ENCODE results near the gene VAX1.
A peak's percentile ranks its signal among the peaks of the same experiment; 100 is the strongest.

Gene VAX1

DNA sequence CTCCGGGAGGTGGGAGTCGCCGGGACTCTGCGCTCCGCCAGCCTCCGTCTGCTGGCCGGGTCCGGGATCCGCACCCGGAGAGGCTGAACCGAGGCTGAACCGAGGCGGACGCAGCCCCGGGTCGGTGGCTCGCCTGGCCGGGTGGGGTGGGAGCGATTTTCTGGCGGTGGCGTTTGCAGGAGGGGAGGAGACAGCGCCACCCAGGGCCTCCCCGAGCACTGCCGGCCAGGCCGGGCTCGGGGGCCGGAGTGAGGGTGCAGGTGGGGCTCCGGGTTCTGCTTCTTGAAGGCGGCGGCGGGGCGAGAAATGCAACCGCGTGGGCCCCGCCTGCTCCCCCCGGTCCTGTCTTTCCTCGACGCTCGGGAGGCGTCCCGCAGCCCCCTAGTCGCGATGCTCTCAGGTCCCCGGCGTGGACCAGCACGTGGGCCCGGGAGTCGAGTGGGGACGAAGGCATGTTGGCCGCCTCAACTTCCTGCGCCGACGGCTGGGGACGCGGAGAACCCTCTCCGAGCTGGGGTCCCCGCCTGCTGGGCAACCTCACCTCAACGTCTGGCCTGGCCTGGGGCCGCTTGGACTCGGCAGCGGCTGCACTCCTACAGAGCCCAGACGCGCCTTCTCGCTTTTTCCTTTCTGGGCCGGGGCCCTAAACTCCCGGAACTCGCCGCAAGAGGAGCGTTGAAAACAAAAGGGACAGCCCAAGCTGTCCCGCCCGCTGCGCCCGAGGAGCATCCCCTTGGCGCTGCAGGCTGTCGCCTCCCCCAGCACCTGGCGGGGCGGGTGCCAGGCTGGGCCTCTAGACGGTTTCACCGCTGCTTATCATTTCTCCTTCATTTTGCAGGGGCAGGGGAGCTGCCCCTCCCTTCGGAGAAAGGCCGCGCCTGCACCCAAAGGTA is 25.2 kb upstream of the VAX1 start (continued):
- TF ChIP-seq HOXD13 (CRISPR knock-in tag; IDR thresholded peaks at IDR 0.05; ENCODE audit: borderline replicate concordance), result no peak
- no peak for TF ChIP-seq KLF9 (tag by site-specific recombination; IDR thresholded peaks at IDR 0.05; ENCODE audit: low read depth)
- TF ChIP-seq ZNF660 (tag by site-specific recombination; IDR thresholded peaks at IDR 0.05), result peak; percentile 37; the same call in 1 of the 2 replicates
- TF ChIP-seq GFI1B (tag by site-specific recombination; IDR thresholded peaks at IDR 0.05), result no peak
- TF ChIP-seq, protein P1, sequence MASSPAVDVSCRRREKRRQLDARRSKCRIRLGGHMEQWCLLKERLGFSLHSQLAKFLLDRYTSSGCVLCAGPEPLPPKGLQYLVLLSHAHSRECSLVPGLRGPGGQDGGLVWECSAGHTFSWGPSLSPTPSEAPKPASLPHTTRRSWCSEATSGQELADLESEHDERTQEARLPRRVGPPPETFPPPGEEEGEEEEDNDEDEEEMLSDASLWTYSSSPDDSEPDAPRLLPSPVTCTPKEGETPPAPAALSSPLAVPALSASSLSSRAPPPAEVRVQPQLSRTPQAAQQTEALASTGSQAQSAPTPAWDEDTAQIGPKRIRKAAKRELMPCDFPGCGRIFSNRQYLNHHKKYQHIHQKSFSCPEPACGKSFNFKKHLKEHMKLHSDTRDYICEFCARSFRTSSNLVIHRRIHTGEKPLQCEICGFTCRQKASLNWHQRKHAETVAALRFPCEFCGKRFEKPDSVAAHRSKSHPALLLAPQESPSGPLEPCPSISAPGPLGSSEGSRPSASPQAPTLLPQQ (tag by site-specific recombination; IDR thresholded peaks at IDR 0.05), result peak; percentile 86
- TF ChIP-seq ZNF768 (tag by site-specific recombination; IDR thresholded peaks at IDR 0.05), result no peak
- no peak for TF ChIP-seq ZNF549 (tag by site-specific recombination; IDR thresholded peaks at IDR 0.05)
- peak; percentile 71 for TF ChIP-seq ZNF335 (tag by site-specific recombination; conservative IDR thresholded peaks at IDR 0.05)
- TF ChIP-seq, protein P2, sequence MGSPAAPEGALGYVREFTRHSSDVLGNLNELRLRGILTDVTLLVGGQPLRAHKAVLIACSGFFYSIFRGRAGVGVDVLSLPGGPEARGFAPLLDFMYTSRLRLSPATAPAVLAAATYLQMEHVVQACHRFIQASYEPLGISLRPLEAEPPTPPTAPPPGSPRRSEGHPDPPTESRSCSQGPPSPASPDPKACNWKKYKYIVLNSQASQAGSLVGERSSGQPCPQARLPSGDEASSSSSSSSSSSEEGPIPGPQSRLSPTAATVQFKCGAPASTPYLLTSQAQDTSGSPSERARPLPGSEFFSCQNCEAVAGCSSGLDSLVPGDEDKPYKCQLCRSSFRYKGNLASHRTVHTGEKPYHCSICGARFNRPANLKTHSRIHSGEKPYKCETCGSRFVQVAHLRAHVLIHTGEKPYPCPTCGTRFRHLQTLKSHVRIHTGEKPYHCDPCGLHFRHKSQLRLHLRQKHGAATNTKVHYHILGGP (tag by site-specific recombination; IDR thresholded peaks at IDR 0.05), result no peak
- TF ChIP-seq ZNF600 (tag by site-specific recombination; IDR thresholded peaks at IDR 0.05), result peak; percentile 81
- no peak for TF ChIP-seq MYNN (tag by site-specific recombination; IDR thresholded peaks at IDR 0.05; ENCODE audit: borderline replicate concordance)
- 0 out of 2 replicates have a peak, but pooled peaks have one; percentile 30 for TF ChIP-seq ZNF501 (tag by site-specific recombination; IDR thresholded peaks at IDR 0.05)
- TF ChIP-seq, protein P3, sequence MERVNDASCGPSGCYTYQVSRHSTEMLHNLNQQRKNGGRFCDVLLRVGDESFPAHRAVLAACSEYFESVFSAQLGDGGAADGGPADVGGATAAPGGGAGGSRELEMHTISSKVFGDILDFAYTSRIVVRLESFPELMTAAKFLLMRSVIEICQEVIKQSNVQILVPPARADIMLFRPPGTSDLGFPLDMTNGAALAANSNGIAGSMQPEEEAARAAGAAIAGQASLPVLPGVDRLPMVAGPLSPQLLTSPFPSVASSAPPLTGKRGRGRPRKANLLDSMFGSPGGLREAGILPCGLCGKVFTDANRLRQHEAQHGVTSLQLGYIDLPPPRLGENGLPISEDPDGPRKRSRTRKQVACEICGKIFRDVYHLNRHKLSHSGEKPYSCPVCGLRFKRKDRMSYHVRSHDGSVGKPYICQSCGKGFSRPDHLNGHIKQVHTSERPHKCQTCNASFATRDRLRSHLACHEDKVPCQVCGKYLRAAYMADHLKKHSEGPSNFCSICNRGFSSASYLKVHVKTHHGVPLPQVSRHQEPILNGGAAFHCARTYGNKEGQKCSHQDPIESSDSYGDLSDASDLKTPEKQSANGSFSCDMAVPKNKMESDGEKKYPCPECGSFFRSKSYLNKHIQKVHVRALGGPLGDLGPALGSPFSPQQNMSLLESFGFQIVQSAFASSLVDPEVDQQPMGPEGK (tag by site-specific recombination; IDR thresholded peaks at IDR 0.05), result peak; percentile 67; the same call in 1 of the 2 replicates
- TF ChIP-seq, protein P4, sequence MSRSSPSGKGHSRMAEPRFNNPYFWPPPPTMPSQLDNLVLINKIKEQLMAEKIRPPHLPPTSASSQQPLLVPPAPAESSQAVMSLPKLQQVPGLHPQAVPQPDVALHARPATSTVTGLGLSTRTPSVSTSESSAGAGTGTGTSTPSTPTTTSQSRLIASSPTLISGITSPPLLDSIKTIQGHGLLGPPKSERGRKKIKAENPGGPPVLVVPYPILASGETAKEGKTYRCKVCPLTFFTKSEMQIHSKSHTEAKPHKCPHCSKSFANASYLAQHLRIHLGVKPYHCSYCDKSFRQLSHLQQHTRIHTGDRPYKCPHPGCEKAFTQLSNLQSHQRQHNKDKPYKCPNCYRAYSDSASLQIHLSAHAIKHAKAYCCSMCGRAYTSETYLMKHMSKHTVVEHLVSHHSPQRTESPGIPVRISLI (tag by site-specific recombination; IDR thresholded peaks at IDR 0.05), result no peak
- peak; percentile 65 for TF ChIP-seq ZEB2 (tag by site-specific recombination; IDR thresholded peaks at IDR 0.05)
- no peak for TF ChIP-seq RBAK (tag by site-specific recombination; IDR thresholded peaks at IDR 0.05)
- TF ChIP-seq ZBTB48 (tag by site-specific recombination; IDR thresholded peaks at IDR 0.05), result peak; percentile 13; the same call in 1 of the 2 replicates
- TF ChIP-seq, protein P5, sequence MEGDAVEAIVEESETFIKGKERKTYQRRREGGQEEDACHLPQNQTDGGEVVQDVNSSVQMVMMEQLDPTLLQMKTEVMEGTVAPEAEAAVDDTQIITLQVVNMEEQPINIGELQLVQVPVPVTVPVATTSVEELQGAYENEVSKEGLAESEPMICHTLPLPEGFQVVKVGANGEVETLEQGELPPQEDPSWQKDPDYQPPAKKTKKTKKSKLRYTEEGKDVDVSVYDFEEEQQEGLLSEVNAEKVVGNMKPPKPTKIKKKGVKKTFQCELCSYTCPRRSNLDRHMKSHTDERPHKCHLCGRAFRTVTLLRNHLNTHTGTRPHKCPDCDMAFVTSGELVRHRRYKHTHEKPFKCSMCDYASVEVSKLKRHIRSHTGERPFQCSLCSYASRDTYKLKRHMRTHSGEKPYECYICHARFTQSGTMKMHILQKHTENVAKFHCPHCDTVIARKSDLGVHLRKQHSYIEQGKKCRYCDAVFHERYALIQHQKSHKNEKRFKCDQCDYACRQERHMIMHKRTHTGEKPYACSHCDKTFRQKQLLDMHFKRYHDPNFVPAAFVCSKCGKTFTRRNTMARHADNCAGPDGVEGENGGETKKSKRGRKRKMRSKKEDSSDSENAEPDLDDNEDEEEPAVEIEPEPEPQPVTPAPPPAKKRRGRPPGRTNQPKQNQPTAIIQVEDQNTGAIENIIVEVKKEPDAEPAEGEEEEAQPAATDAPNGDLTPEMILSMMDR (tag by site-specific recombination; IDR thresholded peaks at IDR 0.05), result peak; percentile 83
- TF ChIP-seq ZFP37 (tag by site-specific recombination; IDR thresholded peaks at IDR 0.05), result peak; percentile 32; the same call in 1 of the 2 replicates
- TF ChIP-seq ZNF112 (tag by site-specific recombination; IDR thresholded peaks at IDR 0.05), result no peak
- TF ChIP-seq, protein P6, sequence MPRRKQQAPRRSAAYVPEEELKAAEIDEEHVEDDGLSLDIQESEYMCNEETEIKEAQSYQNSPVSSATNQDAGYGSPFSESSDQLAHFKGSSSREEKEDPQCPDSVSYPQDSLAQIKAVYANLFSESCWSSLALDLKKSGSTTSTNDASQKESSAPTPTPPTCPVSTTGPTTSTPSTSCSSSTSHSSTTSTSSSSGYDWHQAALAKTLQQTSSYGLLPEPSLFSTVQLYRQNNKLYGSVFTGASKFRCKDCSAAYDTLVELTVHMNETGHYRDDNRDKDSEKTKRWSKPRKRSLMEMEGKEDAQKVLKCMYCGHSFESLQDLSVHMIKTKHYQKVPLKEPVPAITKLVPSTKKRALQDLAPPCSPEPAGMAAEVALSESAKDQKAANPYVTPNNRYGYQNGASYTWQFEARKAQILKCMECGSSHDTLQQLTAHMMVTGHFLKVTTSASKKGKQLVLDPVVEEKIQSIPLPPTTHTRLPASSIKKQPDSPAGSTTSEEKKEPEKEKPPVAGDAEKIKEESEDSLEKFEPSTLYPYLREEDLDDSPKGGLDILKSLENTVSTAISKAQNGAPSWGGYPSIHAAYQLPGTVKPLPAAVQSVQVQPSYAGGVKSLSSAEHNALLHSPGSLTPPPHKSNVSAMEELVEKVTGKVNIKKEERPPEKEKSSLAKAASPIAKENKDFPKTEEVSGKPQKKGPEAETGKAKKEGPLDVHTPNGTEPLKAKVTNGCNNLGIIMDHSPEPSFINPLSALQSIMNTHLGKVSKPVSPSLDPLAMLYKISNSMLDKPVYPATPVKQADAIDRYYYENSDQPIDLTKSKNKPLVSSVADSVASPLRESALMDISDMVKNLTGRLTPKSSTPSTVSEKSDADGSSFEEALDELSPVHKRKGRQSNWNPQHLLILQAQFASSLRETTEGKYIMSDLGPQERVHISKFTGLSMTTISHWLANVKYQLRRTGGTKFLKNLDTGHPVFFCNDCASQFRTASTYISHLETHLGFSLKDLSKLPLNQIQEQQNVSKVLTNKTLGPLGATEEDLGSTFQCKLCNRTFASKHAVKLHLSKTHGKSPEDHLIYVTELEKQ (tag by site-specific recombination; IDR thresholded peaks at IDR 0.05; ENCODE audit: borderline replicate concordance), result no peak
- TF ChIP-seq ZNF2 (tag by site-specific recombination; IDR thresholded peaks at IDR 0.05), result 0 out of 2 replicates have a peak, but pooled peaks have one; percentile 48
- TF ChIP-seq, protein P7, sequence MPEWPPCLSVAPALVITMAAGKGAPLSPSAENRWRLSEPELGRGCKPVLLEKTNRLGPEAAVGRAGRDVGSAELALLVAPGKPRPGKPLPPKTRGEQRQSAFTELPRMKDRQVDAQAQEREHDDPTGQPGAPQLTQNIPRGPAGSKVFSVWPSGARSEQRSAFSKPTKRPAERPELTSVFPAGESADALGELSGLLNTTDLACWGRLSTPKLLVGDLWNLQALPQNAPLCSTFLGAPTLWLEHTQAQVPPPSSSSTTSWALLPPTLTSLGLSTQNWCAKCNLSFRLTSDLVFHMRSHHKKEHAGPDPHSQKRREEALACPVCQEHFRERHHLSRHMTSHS (tag by site-specific recombination; IDR thresholded peaks at IDR 0.05), result no peak
- peak; percentile 83; the same call in 1 of the 2 replicates for TF ChIP-seq ZFP69B (tag by site-specific recombination; IDR thresholded peaks at IDR 0.05)
- no peak for TF ChIP-seq ZNF266 (tag by site-specific recombination; IDR thresholded peaks at IDR 0.05; ENCODE audit: low read depth)
- no peak; the same call in 1 of the 2 replicates for TF ChIP-seq ZNF654 (tag by site-specific recombination; IDR thresholded peaks at IDR 0.05; ENCODE audit: low read depth)
- no peak for TF ChIP-seq ZNF837 (tag by site-specific recombination; IDR thresholded peaks at IDR 0.05)
